ENCODE measurements around the gene SPANXN4.

SPANXN4 gene

GRCh38 chrX:143082537-143082936, 56.8 kb downstream of the SPANXN4 start:
- TF ChIP-seq, protein P1, sequence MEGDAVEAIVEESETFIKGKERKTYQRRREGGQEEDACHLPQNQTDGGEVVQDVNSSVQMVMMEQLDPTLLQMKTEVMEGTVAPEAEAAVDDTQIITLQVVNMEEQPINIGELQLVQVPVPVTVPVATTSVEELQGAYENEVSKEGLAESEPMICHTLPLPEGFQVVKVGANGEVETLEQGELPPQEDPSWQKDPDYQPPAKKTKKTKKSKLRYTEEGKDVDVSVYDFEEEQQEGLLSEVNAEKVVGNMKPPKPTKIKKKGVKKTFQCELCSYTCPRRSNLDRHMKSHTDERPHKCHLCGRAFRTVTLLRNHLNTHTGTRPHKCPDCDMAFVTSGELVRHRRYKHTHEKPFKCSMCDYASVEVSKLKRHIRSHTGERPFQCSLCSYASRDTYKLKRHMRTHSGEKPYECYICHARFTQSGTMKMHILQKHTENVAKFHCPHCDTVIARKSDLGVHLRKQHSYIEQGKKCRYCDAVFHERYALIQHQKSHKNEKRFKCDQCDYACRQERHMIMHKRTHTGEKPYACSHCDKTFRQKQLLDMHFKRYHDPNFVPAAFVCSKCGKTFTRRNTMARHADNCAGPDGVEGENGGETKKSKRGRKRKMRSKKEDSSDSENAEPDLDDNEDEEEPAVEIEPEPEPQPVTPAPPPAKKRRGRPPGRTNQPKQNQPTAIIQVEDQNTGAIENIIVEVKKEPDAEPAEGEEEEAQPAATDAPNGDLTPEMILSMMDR (IDR thresholded peaks at IDR 0.05; ENCODE audit: low read depth, low read length) = no peak
- DNase-seq (ENCODE audit: extremely low read depth, low read depth) = no peak

Data from AG09319 (cell line).